H1 (cell line): ENCODE results near the gene SGPP2. TPM values are rescaled to one million over a fixed set of nuclear protein-coding genes. Genes with fewer than 3 reads are reported as not detected.

Experiments used
- CTCF ChIA-PET: fragments of 300-600 bp; sonication (Branson Sonifier 250); formaldehyde crosslinking; loops from one replicate; lab custom pipeline; 2021; ENCODE audit not compliant: partially characterized antibody; lab: Charles Lee
- POLR2A ChIA-PET: fragments of 300-600 bp; sonication (Branson Sonifier 250); formaldehyde crosslinking; loops from one replicate; lab custom pipeline; 2021; ENCODE audit warnings: inconsistent platforms; ENCODE audit not compliant: partially characterized antibody; lab: Charles Lee
- DNase-seq, 2 experiments: peaks; one replicate each; pipeline versions ENCODE4 v3.0.0 to v3.0.0-alpha.2; 2010 to 2022; ENCODE audit warnings: low spot score in 2 of 2, low read depth in 1 of 2, mixed read lengths in 1 of 2
- FAIRE-seq: peaks from 2 replicates; lab custom pipeline; 2011; peaks lifted over from hg19 to GRCh38; lab: Jason Lieb, UNC
- H2AFZ ChIP-seq: 2 replicates; pipeline ENCODE4 v1.8.1; 2012; ENCODE audit warnings: low read length, inconsistent platforms
- H2AK5ac ChIP-seq: 2 replicates; pipeline ENCODE4 v1.6.1; 2013; ENCODE audit warnings: low read depth, low read length
- H2BK120ac ChIP-seq: replicated peaks from 2 replicates; pipeline ENCODE3; 2013; ENCODE audit warnings: low read depth, low read length, inconsistent platforms
- H2BK12ac ChIP-seq: 2 replicates; pipeline ENCODE4 v1.6.1; 2013; ENCODE audit warnings: low read depth, low read length
- H2BK15ac ChIP-seq: 2 replicates; pipeline ENCODE4 v1.6.1; 2013; ENCODE audit warnings: low read length
- H2BK20ac ChIP-seq: 2 replicates; pipeline ENCODE4 v1.6.1; 2013; ENCODE audit warnings: low read length
- H2BK5ac ChIP-seq: 2 replicates; pipeline ENCODE4 v1.6.1; 2013; ENCODE audit warnings: low read depth, low read length
- H3K14ac ChIP-seq: 2 replicates; pipeline ENCODE4 v1.6.1; 2013; ENCODE audit warnings: inconsistent platforms; ENCODE audit not compliant: insufficient read length
- H3K18ac ChIP-seq: 2 replicates; pipeline ENCODE4 v1.6.1; 2013; ENCODE audit warnings: low read length; ENCODE audit errors: extremely low read depth
- H3K23ac ChIP-seq: 2 replicates; pipeline ENCODE4 v1.6.1; 2013; ENCODE audit warnings: inconsistent platforms; ENCODE audit not compliant: insufficient read length
- H3K23me2 ChIP-seq: 2 replicates; pipeline ENCODE4 v1.6.1; 2013; ENCODE audit warnings: low read depth, low read length
- H3K27ac ChIP-seq: 2 replicates; pipeline ENCODE4 v1.6.1; 2011; ENCODE audit warnings: low read depth, low read length, inconsistent platforms
- H3K27me3 ChIP-seq, 4 experiments: replicated peaks in 1 of 4; 1 replicate in 1 of 4; 2 replicates in 3 of 4; pipeline versions ENCODE4 v1.6.1 to v1.8.1; 2011 to 2013; ENCODE audit warnings: low read length in 3 of 4, mild to moderate bottlenecking in 3 of 4, inconsistent platforms in 2 of 4, mixed read lengths in 2 of 4, moderate library complexity in 1 of 4; ENCODE audit not compliant: control insufficient read depth in 3 of 4, insufficient read depth in 3 of 4; ENCODE audit errors: extremely low read depth in 1 of 4
- H3K36me3 ChIP-seq, 4 experiments: 2 replicates each; pipeline versions ENCODE4 v1.6.1 to v1.8.1; 2011 to 2013; ENCODE audit warnings: mild to moderate bottlenecking in 4 of 4, low read length in 3 of 4, moderate library complexity in 2 of 4, control low read depth in 1 of 4, inconsistent platforms in 1 of 4; ENCODE audit not compliant: insufficient read depth in 4 of 4, control insufficient read depth in 2 of 4
- H3K4ac ChIP-seq: replicated peaks from 2 replicates; pipeline ENCODE3; 2013; ENCODE audit warnings: low read length, low read depth, mixed read lengths, inconsistent platforms; ENCODE audit not compliant: insufficient read length
- H3K4me1 ChIP-seq, 4 experiments: replicated peaks in 1 of 4; 1 replicate in 1 of 4; 2 replicates in 3 of 4; pipeline versions ENCODE4 v1.6.1 to v1.8.1; 2011 to 2013; ENCODE audit warnings: low read length in 3 of 4, inconsistent platforms in 2 of 4, mixed read lengths in 1 of 4; ENCODE audit not compliant: insufficient read depth in 4 of 4, control insufficient read depth in 3 of 4
- H3K4me2 ChIP-seq, 2 experiments: 2 replicates each; pipeline versions ENCODE4 v1.6.1 to v1.8.1; 2011 to 2013; ENCODE audit warnings: low read depth in 2 of 2, low read length in 2 of 2, control low read depth in 1 of 2, inconsistent platforms in 1 of 2, mild to moderate bottlenecking in 1 of 2; ENCODE audit not compliant: insufficient read depth in 1 of 2
- H3K4me3 ChIP-seq, 4 experiments: fragments of 200-600, 300-600 bp in 1 of 4; sonication (generic), shearing (Covaris generic), sonication (Bioruptor Twin) in 1 of 4; 2 replicates each; pipeline versions ENCODE4 v1.5.1 to v1.8.1; 2011 to 2016; ENCODE audit warnings: low read length in 4 of 4, low read depth in 3 of 4, control low read depth in 2 of 4, inconsistent platforms in 2 of 4, mild to moderate bottlenecking in 2 of 4, mixed read lengths in 1 of 4, moderate library complexity in 1 of 4; ENCODE audit not compliant: insufficient read depth in 2 of 4; ENCODE audit errors: extremely low read depth in 1 of 4
- H3K56ac ChIP-seq: replicated peaks from 2 replicates; pipeline ENCODE3; 2013; ENCODE audit warnings: low read depth, mild to moderate bottlenecking, mixed read lengths, low read length, inconsistent platforms; ENCODE audit not compliant: insufficient read length
- H3K79me1 ChIP-seq: 2 replicates; pipeline ENCODE4 v1.6.1; 2013; ENCODE audit warnings: low read depth, low read length, control low read depth
- H3K79me2 ChIP-seq, 2 experiments: 2 replicates each; pipeline versions ENCODE4 v1.6.1 to v1.8.1; 2012 to 2013; ENCODE audit warnings: low read length in 2 of 2, mild to moderate bottlenecking in 2 of 2, inconsistent platforms in 1 of 2; ENCODE audit not compliant: insufficient read depth in 2 of 2, control insufficient read depth in 1 of 2
- H3K9ac ChIP-seq, 4 experiments: replicated peaks in 1 of 4; 1 replicate in 1 of 4; 2 replicates in 3 of 4; pipeline versions ENCODE4 v1.6.1 to v1.8.1; 2011 to 2013; ENCODE audit warnings: low read depth in 3 of 4, low read length in 3 of 4, control low read depth in 2 of 4, mild to moderate bottlenecking in 2 of 4, moderate library complexity in 2 of 4, inconsistent platforms in 1 of 4; ENCODE audit errors: extremely low read depth in 1 of 4
- H3K9me3 ChIP-seq, 2 experiments: 2 replicates each; pipeline versions ENCODE4 v1.6.1 to v1.8.1; 2012 to 2013; ENCODE audit warnings: mild to moderate bottlenecking in 2 of 2, moderate library complexity in 2 of 2, control low read depth in 1 of 2, inconsistent platforms in 1 of 2, low read depth in 1 of 2, low read length in 1 of 2, mixed read lengths in 1 of 2; ENCODE audit not compliant: insufficient read depth in 2 of 2
- H4K20me1 ChIP-seq, 2 experiments: replicated peaks in 1 of 2; 2 replicates each; pipeline versions ENCODE3 to v1.8.1; 2011 to 2013; ENCODE audit warnings: inconsistent platforms in 2 of 2, low read length in 2 of 2, mild to moderate bottlenecking in 1 of 2; ENCODE audit not compliant: insufficient read depth in 2 of 2, control insufficient read depth in 1 of 2
- H4K5ac ChIP-seq: 2 replicates; pipeline ENCODE4 v1.6.1; 2013; ENCODE audit warnings: low read length, low read depth, mixed read lengths, inconsistent platforms; ENCODE audit not compliant: insufficient read length
- H4K8ac ChIP-seq: 2 replicates; pipeline ENCODE4 v1.8.0; 2013; ENCODE audit warnings: mild to moderate bottlenecking, moderate library complexity, low read length, inconsistent platforms; ENCODE audit not compliant: insufficient read depth; ENCODE audit errors: extremely low read depth
- H4K91ac ChIP-seq: replicated peaks from 2 replicates; pipeline ENCODE3; 2013; ENCODE audit warnings: low read length, mixed read lengths, inconsistent platforms; ENCODE audit not compliant: insufficient read length
- CBX8 ChIP-seq: fragments of 300-800, 300-1000 bp; sonication (generic); IDR thresholded peaks from 2 replicates; pipeline ENCODE4 v1.7.1; 2016; ENCODE audit warnings: low read depth, low read length, borderline replicate concordance
- CREB1 ChIP-seq: IDR thresholded peaks from 2 replicates; pipeline ENCODE4 v1.6.1; 2012; ENCODE audit warnings: inconsistent platforms
- CTBP2 ChIP-seq: IDR thresholded peaks from 2 replicates; pipeline ENCODE4 v1.7.0; 2011; ENCODE audit warnings: borderline replicate concordance, mild to moderate bottlenecking, moderate library complexity, mixed read lengths, low read length; ENCODE audit not compliant: insufficient read depth, insufficient read length
- EZH2 ChIP-seq: fragments of 200-600 bp; sonication (generic); IDR thresholded peaks from 2 replicates; pipeline ENCODE4 v1.7.1; 2012; ENCODE audit warnings: low read depth, mild to moderate bottlenecking, moderate library complexity, low read length, inconsistent platforms; ENCODE audit not compliant: severe bottlenecking
- GTF2F1 ChIP-seq: IDR thresholded peaks from 2 replicates; pipeline ENCODE4 v1.6.1; 2012; ENCODE audit warnings: low read depth, low read length, improper control_type of control experiment, borderline replicate concordance
- HDAC6 ChIP-seq: IDR thresholded peaks from one replicate; pipeline ENCODE4 v1.7.1; 2012; ENCODE audit warnings: low read depth, mild to moderate bottlenecking, inconsistent platforms, low read length, moderate library complexity
- KDM5A ChIP-seq: fragments of 200-600 bp; IDR thresholded peaks from 2 replicates; pipeline ENCODE4 v1.7.1; 2012; ENCODE audit warnings: mild to moderate bottlenecking, low read length, inconsistent platforms, mixed read lengths
- PHF8 ChIP-seq: fragments of 200-600 bp; sonication (generic); conservative IDR thresholded peaks from 2 replicates; pipeline ENCODE4 v1.7.1; 2012; ENCODE audit warnings: low read depth, mild to moderate bottlenecking, inconsistent platforms, low read length, moderate library complexity
- RAD21 ChIP-seq, 2 experiments: IDR thresholded peaks in 1 of 2; conservative IDR thresholded peaks in 1 of 2; 2 replicates each; pipeline ENCODE4 v1.6.1; 2011; ENCODE audit warnings: low read depth in 2 of 2, low read length in 2 of 2, improper control_type of control experiment in 1 of 2, inconsistent platforms in 1 of 2, mild to moderate bottlenecking in 1 of 2, moderate library complexity in 1 of 2
- RXRA ChIP-seq: IDR thresholded peaks from 2 replicates; pipeline ENCODE4 v1.6.1; 2011; ENCODE audit warnings: low read depth, mild to moderate bottlenecking, low read length, moderate library complexity; ENCODE audit not compliant: insufficient read depth
- WGBS, 2 experiments: shearing (Covaris generic) in 1 of 2; methylation state at CpG; one replicate each; pipeline versions ENCODE4 v1.1.6 to v1.1.7; 2013 to 2015; ENCODE audit warnings: low lambda C conversion rate in 2 of 2, mixed read lengths in 2 of 2, inconsistent platforms in 1 of 2, low coverage in 1 of 2, missing lambda C conversion rate in 1 of 2; ENCODE audit not compliant: insufficient replicate concordance in 2 of 2, insufficient coverage in 1 of 2, insufficient read length in 1 of 2; ENCODE audit errors: extremely low coverage in 1 of 2, missing lambda C conversion rate in 1 of 2; 5-methylcytosine and 5-hydroxymethylcytosine counted together
- polyA plus RNA-seq, 7 experiments: library from polyadenylated mRNA; depleted of rRNA in 3 of 7; stranded (reverse) in 5 of 7; unstranded in 2 of 7; fragments of >200 nt in 5 of 7; fragments of 200-250 nt in 2 of 7; gene quantifications; 1 replicate in 5 of 7; 2 replicates in 1 of 7; 4 replicates in 1 of 7; pipeline versions ENCODE4 v1.2.1 to v1.2.3, GENCODE V29; 2011 to 2013; ENCODE audit warnings: missing spikeins in 2 of 7, mixed read lengths in 2 of 7
- total RNA-seq: library from RNA; stranded (reverse); fragmentation: NEBNext Ultra II Directional; extraction: Animal tissue kit (Norgen Biotek cat#: 25700); gene quantifications from 2 replicates; pipeline ENCODE4 v1.2.1, GENCODE V29; 2021
- TF ChIP-seq, protein P1 (sequence below): IDR thresholded peaks from 2 replicates; pipeline ENCODE4 v1.6.1; 2011; ENCODE audit warnings: low read depth, mild to moderate bottlenecking, low read length; ENCODE audit not compliant: insufficient read depth
- TF ChIP-seq, protein P2 (sequence below): IDR thresholded peaks from 2 replicates; pipeline ENCODE4 v1.6.1; 2011; ENCODE audit warnings: low read length, improper control_type of control experiment

The SGPP2 gene
- total and polyA plus RNA-seq, 2 of the 8 experiments (the other 6 are each of a cell fraction or from before 2014, with no cell fraction given) = 0.29 TPM; not detected in 1

DNA sequence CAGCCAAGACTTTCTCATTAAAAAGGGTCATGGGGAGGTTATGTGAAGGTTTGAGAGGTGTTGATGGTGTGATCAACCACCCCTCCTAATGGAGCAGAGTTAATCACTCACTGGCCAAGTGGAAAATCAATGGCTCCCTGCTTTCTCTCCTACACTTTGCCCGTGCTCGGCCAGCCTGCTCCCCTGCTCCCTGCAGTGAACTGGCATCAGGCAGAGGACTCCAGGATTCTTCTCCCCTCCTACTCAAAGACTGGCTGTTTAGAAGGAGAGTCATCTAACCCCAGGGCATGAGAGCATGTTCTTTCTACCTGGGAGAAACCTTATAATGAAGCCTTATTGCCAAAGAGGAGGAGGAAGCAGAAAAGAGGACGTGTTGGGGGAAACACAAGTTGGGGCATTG, 74.9 kb downstream of the SGPP2 start:
- Histone ChIP-seq H2BK20ac (no peak overlapping the region), H2BK120ac (no peak overlapping the region), H3K27me3 (no peaks in the 10 kb centered on the region), H2AK5ac (no peak overlapping the region), H3K56ac (no peak overlapping the region), H3K79me1 (no peaks in the 10 kb centered on the region), H4K91ac (no peak overlapping the region), H4K5ac (no peak overlapping the region), H3K4ac (no peak overlapping the region), H3K79me2 (no peaks in the 10 kb centered on the region), H2BK5ac (no peak overlapping the region), H2BK12ac (no peak overlapping the region), H3K18ac (no peak overlapping the region), H3K23me2 (no peaks in the 10 kb centered on the region), H3K9me3 (no peaks in the 10 kb centered on the region), H3K4me1 (no peaks in the 10 kb centered on the region), H4K8ac (no peak overlapping the region), H3K36me3 (no peaks in the 10 kb centered on the region), H3K9ac (no peak overlapping the region), H2AFZ (no peak overlapping the region), H3K27ac (no peak overlapping the region), H3K14ac (no peak overlapping the region), H2BK15ac (no peak overlapping the region), H3K23ac (no peak overlapping the region), H3K4me3 (no peak overlapping the region), H3K4me2 (no peak overlapping the region), H4K20me1 (no peaks in the 10 kb centered on the region)
- no peak for TF ChIP-seq EZH2
- TF ChIP-seq, protein P1, sequence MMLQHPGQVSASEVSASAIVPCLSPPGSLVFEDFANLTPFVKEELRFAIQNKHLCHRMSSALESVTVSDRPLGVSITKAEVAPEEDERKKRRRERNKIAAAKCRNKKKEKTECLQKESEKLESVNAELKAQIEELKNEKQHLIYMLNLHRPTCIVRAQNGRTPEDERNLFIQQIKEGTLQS = no peak
- TF ChIP-seq RXRA = no peak
- TF ChIP-seq CTBP2 = no peak
- no peak for TF ChIP-seq CBX8
- no peak for TF ChIP-seq RAD21 (IDR thresholded peaks at IDR 0.05 in 1 of 2, conservative IDR thresholded peaks at IDR 0.05 in 1 of 2; ENCODE audit: low read depth in 2 of 2, low read length in 2 of 2)
- no peak for TF ChIP-seq CREB1
- TF ChIP-seq, protein P2, sequence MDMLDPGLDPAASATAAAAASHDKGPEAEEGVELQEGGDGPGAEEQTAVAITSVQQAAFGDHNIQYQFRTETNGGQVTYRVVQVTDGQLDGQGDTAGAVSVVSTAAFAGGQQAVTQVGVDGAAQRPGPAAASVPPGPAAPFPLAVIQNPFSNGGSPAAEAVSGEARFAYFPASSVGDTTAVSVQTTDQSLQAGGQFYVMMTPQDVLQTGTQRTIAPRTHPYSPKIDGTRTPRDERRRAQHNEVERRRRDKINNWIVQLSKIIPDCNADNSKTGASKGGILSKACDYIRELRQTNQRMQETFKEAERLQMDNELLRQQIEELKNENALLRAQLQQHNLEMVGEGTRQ = no peak
- TF ChIP-seq GTF2F1 = no peak
- no peak for TF ChIP-seq HDAC6
- TF ChIP-seq KDM5A = no peak
- no peak for TF ChIP-seq PHF8
- no peak for FAIRE-seq
- ChIA-PET CTCF (no interaction called here), POLR2A (no interaction called here)
- DNase-seq = no peak
- 93% methylated on average over 3 of the region's 3 CpGs; no CpG with 5 or more reads in 1 of the 2 experiments for WGBS, 2 experiments
